ENCODE data around the gene CGN.

GRCh38 chr1:151512801-151513625 lies 1.8 kb downstream of the CGN start:
- TF ChIP-seq POLR2A (IDR thresholded peaks at IDR 0.05) (no peak), CTCF (IDR thresholded peaks at IDR 0.05) (no peak)

Measured in heart left ventricle (tissue), 13 donors.